Measurements from ENCODE around the gene SLK. TPM values are rescaled to one million over a fixed set of nuclear protein-coding genes. Genes with fewer than 3 reads are reported as not detected.

The SLK gene
- total and polyA plus RNA-seq, 10 donors = 5.6 to 47.4 (median 32.8) TPM

DNA sequence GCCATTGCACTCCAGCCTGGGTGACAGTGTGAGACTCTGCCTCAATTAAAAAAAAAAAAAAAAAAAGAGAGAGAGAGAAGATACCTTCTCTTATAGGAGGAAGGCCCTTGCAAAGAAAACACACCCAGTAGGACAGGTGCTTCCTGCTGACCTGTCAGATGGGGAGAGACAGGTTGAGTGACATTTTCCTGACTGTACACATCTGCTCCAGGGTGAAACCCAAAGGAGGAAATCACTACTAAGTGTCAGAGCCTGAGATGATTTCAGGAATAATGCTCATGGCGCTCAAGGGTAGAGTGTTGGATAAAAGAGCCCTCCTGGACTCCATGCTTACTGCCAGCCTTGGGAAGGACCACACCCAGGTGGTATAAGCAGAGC is 47.3 kb upstream of the SLK start:
- H3K27ac ChIP-seq = no peak overlapping the region
- TF ChIP-seq, protein P1, sequence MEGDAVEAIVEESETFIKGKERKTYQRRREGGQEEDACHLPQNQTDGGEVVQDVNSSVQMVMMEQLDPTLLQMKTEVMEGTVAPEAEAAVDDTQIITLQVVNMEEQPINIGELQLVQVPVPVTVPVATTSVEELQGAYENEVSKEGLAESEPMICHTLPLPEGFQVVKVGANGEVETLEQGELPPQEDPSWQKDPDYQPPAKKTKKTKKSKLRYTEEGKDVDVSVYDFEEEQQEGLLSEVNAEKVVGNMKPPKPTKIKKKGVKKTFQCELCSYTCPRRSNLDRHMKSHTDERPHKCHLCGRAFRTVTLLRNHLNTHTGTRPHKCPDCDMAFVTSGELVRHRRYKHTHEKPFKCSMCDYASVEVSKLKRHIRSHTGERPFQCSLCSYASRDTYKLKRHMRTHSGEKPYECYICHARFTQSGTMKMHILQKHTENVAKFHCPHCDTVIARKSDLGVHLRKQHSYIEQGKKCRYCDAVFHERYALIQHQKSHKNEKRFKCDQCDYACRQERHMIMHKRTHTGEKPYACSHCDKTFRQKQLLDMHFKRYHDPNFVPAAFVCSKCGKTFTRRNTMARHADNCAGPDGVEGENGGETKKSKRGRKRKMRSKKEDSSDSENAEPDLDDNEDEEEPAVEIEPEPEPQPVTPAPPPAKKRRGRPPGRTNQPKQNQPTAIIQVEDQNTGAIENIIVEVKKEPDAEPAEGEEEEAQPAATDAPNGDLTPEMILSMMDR (IDR thresholded peaks at IDR 0.05 in 8 of 11, conservative IDR thresholded peaks at IDR 0.05 in 3 of 11) = no peak
- TF ChIP-seq POLR2A (IDR thresholded peaks at IDR 0.05) (no peak), POLR2AphosphoS5 (IDR thresholded peaks at IDR 0.05) (no peak)
- no peak overlapping the region for H3K4me3 ChIP-seq
- no peaks in the 10 kb centered on the region for H3K36me3 ChIP-seq
- peaks cover 0 to 10% (median 8%) of the 10 kb centered on the region in 8 donors for H3K9me3 ChIP-seq
- no peak for DNase-seq
- H3K27me3 ChIP-seq (replicated peaks in 1 of 7) = no peaks in the 10 kb centered on the region
- intact Hi-C loops (cut with DNase I; ENCODE audit: low total_unique reads) = loop anchor here (10.0 kb wide), 2 partner anchors 55 to 205 kb away; partner anchors contain the start of gene SFR1
- WGBS, 5 donors = 86 to 95% (median 91%) methylated on average over 1 of the region's 1 CpG
- H3K4me1 ChIP-seq = peaks cover 21 to 42% (median 39%) of the 10 kb centered on the region in 6 donors

DNA sequence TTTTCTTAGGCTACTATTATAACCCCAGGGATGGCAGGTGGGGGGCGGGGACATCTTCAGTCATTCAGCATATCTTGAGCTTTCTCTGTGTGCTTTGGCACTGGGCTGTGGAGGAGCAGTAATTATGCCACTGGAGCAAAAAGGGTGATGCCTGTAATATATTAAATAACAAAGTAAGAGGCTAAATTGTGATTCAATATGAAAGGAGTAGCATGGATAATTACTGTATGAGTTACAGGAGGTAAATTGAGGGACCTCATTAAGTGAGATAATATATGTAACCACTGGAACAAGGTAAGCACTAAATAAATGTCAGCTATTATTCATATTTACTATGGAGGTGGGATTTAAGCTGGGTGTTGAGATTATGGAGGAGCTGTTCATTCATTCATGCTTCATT is 45.7 kb upstream of the SLK start:
- H3K27me3 ChIP-seq (replicated peaks in 1 of 7) = no peaks in the 10 kb centered on the region
- WGBS, 5 donors = 91 to 98% (median 97%) methylated on average over 1 of the region's 1 CpG
- H3K27ac ChIP-seq = no peak overlapping the region
- no peaks in the 10 kb centered on the region for H3K9me3 ChIP-seq
- no peaks in the 10 kb centered on the region for H3K36me3 ChIP-seq
- no peak for DNase-seq
- intact Hi-C loops (cut with DNase I; ENCODE audit: low total_unique reads) = no loop called here
- TF ChIP-seq POLR2AphosphoS5 (IDR thresholded peaks at IDR 0.05) = no peak
- TF ChIP-seq POLR2A (IDR thresholded peaks at IDR 0.05) = no peak
- TF ChIP-seq, protein P1 (IDR thresholded peaks at IDR 0.05 in 8 of 11, conservative IDR thresholded peaks at IDR 0.05 in 3 of 11) = no peak
- peaks cover 12 to 26% (median 23%) of the 10 kb centered on the region in 6 donors for H3K4me1 ChIP-seq
- H3K4me3 ChIP-seq = no peak overlapping the region

- Histone ChIP-seq H3K27me3 (replicated peaks in 1 of 7) (no peaks in the 10 kb centered on the region), H3K36me3 (no peaks in the 10 kb centered on the region), H3K9me3 (no peaks in the 10 kb centered on the region), H3K27ac (no peak overlapping the region), H3K4me1 (peaks cover 7 to 21% (median 17%) of the 10 kb centered on the region in 6 donors), H3K4me3 (no peak overlapping the region)
- DNase-seq = no peak
- intact Hi-C loops (cut with DNase I; ENCODE audit: low total_unique reads) = no loop called here
- no peak for TF ChIP-seq POLR2A (IDR thresholded peaks at IDR 0.05)
- TF ChIP-seq POLR2AphosphoS5 (IDR thresholded peaks at IDR 0.05) = no peak
- TF ChIP-seq, protein P1 (IDR thresholded peaks at IDR 0.05 in 8 of 11, conservative IDR thresholded peaks at IDR 0.05 in 3 of 11) = no peak
- WGBS, 5 donors = 31 to 45% (median 36%) methylated on average over 7 of the region's 7 CpGs
Measured at GRCh38 chr10:103921750-103922195, 45.2 kb upstream of the SLK start.

DNA sequence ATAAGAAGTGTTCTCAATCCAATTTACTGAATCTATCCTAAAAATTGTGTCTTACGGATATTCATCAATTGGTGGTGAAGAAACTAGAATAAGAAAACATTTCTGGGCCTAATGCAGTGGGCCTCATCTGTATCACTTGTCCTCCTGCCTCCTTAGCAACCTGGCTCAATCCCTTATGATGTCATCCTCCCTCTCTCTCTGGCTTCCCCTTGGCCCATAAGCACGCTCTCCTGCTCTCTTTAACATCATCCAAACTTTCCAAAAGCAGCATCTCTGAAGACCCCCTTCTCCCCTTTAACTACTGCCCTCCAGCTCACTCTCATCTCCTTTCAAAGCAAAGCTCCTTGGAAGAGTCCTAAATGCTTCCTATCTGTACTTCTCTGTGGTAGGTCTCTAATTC is 44.3 kb upstream of the SLK start:
- intact Hi-C loops (cut with DNase I; ENCODE audit: low total_unique reads) = no loop called here
- 91 to 96% (median 93%) methylated on average over 2 of the region's 2 CpGs for WGBS, 5 donors

More for the DNA sequence above, 44.3 kb upstream of the SLK start:
- no peak for DNase-seq
- Histone ChIP-seq H3K27ac (no peak overlapping the region), H3K9me3 (no peaks in the 10 kb centered on the region), H3K4me1 (peaks cover 0 to 13% (median 9%) of the 10 kb centered on the region in 6 donors), H3K36me3 (no peaks in the 10 kb centered on the region), H3K4me3 (no peak overlapping the region), H3K27me3 (replicated peaks in 1 of 7) (no peaks in the 10 kb centered on the region)
- no peak for TF ChIP-seq POLR2A (IDR thresholded peaks at IDR 0.05)
- TF ChIP-seq POLR2AphosphoS5 (IDR thresholded peaks at IDR 0.05) = no peak
- TF ChIP-seq, protein P1 (IDR thresholded peaks at IDR 0.05 in 8 of 11, conservative IDR thresholded peaks at IDR 0.05 in 3 of 11) = no peak
